Heart right ventricle (tissue), 16 donors: Measurements from ENCODE around the gene ATP11A. TPM values are rescaled to one million over a fixed set of nuclear protein-coding genes. Genes with fewer than 3 reads are reported as not detected.

Experiments
- ATAC-seq, 8 donors: fragments of 200-7000 bp; cut with Tn5 transposase; one replicate each; pipeline ENCODE4 v1.9.1; 2020; ENCODE audit warnings: mild to moderate bottlenecking in 8 of 8, moderate library complexity in 8 of 8, moderate number of reproducible peaks in 1 of 8
- DNase-seq, 2 donors: peaks; one replicate each; pipeline ENCODE4 v3.0.0-alpha.2; 2020
- H3K27ac ChIP-seq, 10 donors: fragments of 200-600 bp; sonication (generic) in 2 of 10; one replicate each; pipeline versions ENCODE4 v1.5.0 to v1.8.0; 2020 to 2022; ENCODE audit warnings: mild to moderate bottlenecking in 3 of 10
- H3K27me3 ChIP-seq, 7 donors: fragments of 200-600 bp; one replicate each; pipeline ENCODE4 v1.8.0; 2021 to 2022; ENCODE audit warnings: mild to moderate bottlenecking in 2 of 7
- H3K36me3 ChIP-seq, 9 donors: fragments of 200-600 bp; sonication (generic) in 1 of 9; one replicate each; pipeline versions ENCODE4 v1.5.0 to v1.8.0; 2020 to 2022; ENCODE audit warnings: mild to moderate bottlenecking in 2 of 9
- H3K4me1 ChIP-seq, 9 donors: fragments of 200-600 bp; sonication (generic) in 1 of 9; one replicate each; pipeline versions ENCODE4 v1.5.0 to v1.8.0; 2020 to 2022; ENCODE audit warnings: mild to moderate bottlenecking in 4 of 9
- H3K4me3 ChIP-seq, 10 donors: fragments of 200-600 bp; sonication (generic) in 2 of 10; one replicate each; pipeline versions ENCODE4 v1.5.0 to v1.8.0; 2020 to 2022; ENCODE audit warnings: mild to moderate bottlenecking in 7 of 10, moderate library complexity in 2 of 10
- H3K9me3 ChIP-seq, 11 donors: fragments of 200-600 bp in 10 of 11; sonication (generic) in 2 of 11; one replicate each; pipeline versions ENCODE4 v1.5.0 to v1.8.0; 2013 to 2022; ENCODE audit warnings: mild to moderate bottlenecking in 2 of 11, control low read depth in 1 of 11, moderate library complexity in 1 of 11
- WGBS, 2 donors: extraction: QIAGEN DNeasy Blood & Tissue Kit; methylation state at CpG; one replicate each; pipeline ENCODE4 v1.1.7; 2013; ENCODE audit warnings: inconsistent platforms in 1 of 2; 5-methylcytosine and 5-hydroxymethylcytosine counted together
- intact Hi-C, 10 donors: fragments of 100-400 bp; cut with DNase I; formaldehyde crosslinking; loops; one replicate each; pipeline versions ENCODE4 v1.11.1 to v1.14.2; 2022
- polyA plus RNA-seq, 2 donors: library from polyadenylated mRNA; stranded (reverse); fragments of 200-250 nt; gene quantifications; one replicate each; pipeline ENCODE4 v1.2.3, GENCODE V29; 2013
- total RNA-seq, 10 donors: library from RNA; stranded (reverse); fragmentation: NEBNext Ultra II Directional in 3 of 10; extraction: Animal tissue kit (Norgen Biotek cat#: 25700) in 3 of 10; gene quantifications; one replicate each; pipeline versions ENCODE4 v1.2.1 to v1.2.4, GENCODE V29; 2021 to 2023
- TF ChIP-seq, protein P1 (sequence below), 9 donors: fragments of 200-600 bp; sonication (generic) in 2 of 9; IDR thresholded peaks; one replicate each; pipeline versions ENCODE4 v1.5.0 to v1.8.0; 2021 to 2022; ENCODE audit warnings: antibody characterized with exemption in 9 of 9, mild to moderate bottlenecking in 5 of 9, moderate library complexity in 1 of 9
- donor health status: Arrhythmogenic right ventricular cardiomyopathy.
- donor health status: ischemic (EF 13 %, LVEDD 7.1; RV severe dilation, severe dysfunction).
- donor health status: healthy with polysubstance abuse.
- donor health status: DM: no; HTN: yes; CAD: no.
- donor health status: DM: no; HTN: no; CAD: no.
- donor health status: ischemic (EF 25% LVEDD 6.9; RV normal size, moderate dysfunction).
- donor health status: ischemic (EF 25% LVEDD 5.7; RV mildly dilated, moderate dysfunction).
- donor health status: healthy.
- donor health status: DM: yes; HTN: yes; CAD: no.
- donor health status: Ischemic cardiomyopathy.
- donor health status: ischemic (EF 35%, LVEDD 5.7; RV mildly dilated, moderate dysfunction).
- donor health status: nonischemic (EF 11% LVEDD 7.7; RV severe dilation, severe dysfunction).
- donor health status: DM: yes; HTN: yes; CAD: no.
- donor health status: PGD.
- donor health status: ischemic (EF 29% LVEDD 5.4; RV normal size, mild dysfunction).
- donor health status: nonischemic (EF 23%, LVEDD 6.1; RV moderate dilation, normal function).

ATP11A gene
- total and polyA plus RNA-seq, 12 donors: 20.0 to 164 (median 107) TPM

DNA sequence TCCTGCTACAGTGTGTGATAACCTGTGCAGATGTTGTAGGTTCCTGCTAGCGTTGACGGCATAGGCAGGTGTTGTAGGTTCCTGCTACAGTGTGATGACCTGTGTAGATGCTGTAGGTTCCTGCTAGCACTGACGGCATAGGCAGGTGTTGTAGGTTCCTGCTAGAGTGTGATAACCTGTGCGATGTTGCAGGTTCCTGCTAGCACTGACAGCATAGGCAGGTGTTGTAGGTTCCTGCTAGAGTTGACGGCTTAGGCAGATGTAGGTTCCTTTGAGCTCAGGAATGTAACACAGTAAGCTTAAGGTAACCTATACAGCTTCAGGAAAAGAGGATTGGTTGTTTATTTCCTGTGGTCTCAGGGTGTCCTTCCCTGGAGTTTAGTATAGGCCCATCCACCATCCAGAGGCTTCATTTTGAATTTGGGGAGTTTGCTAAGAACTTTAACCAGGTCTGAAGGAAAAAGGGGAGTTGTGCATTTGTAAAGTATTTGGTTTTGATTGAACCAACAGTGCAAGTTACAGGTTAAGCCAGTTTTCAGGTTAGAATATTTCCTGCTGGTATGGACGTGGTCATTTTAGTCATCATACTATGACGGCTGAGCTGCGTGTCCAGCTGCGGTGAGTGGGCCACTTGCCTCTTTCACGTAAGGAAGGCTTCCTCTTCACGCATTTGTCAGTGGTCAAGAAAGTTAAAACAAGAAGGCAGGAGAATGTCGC is 53.8 kb downstream of the ATP11A start:
- ATAC-seq: no peak
- peak overlapping the region in 2 of 10 donors; percentile 14 to 40 for H3K27ac ChIP-seq
- TF ChIP-seq, protein P1, sequence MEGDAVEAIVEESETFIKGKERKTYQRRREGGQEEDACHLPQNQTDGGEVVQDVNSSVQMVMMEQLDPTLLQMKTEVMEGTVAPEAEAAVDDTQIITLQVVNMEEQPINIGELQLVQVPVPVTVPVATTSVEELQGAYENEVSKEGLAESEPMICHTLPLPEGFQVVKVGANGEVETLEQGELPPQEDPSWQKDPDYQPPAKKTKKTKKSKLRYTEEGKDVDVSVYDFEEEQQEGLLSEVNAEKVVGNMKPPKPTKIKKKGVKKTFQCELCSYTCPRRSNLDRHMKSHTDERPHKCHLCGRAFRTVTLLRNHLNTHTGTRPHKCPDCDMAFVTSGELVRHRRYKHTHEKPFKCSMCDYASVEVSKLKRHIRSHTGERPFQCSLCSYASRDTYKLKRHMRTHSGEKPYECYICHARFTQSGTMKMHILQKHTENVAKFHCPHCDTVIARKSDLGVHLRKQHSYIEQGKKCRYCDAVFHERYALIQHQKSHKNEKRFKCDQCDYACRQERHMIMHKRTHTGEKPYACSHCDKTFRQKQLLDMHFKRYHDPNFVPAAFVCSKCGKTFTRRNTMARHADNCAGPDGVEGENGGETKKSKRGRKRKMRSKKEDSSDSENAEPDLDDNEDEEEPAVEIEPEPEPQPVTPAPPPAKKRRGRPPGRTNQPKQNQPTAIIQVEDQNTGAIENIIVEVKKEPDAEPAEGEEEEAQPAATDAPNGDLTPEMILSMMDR (IDR thresholded peaks at IDR 0.05): no peak
- H3K4me3 ChIP-seq: no peak overlapping the region
- no peaks in the 10 kb centered on the region for H3K9me3 ChIP-seq
- no peak for DNase-seq
- H3K27me3 ChIP-seq: no peaks in the 10 kb centered on the region
- intact Hi-C loops: loop anchor here in 1 of 10 donors (5.0 kb wide), 1 partner anchor 36 kb away; no protein-coding TSS in a partner anchor
- peaks cover 8 to 50% (median 36%) of the 10 kb centered on the region in 9 donors for H3K4me1 ChIP-seq
- H3K36me3 ChIP-seq: no peaks in the 10 kb centered on the region
- 71 to 76% methylated on average over 12 of the region's 12 CpGs for WGBS, 2 donors

GRCh38 chr13:112744168-112745021 is 54.6 kb downstream of the ATP11A start:
- TF ChIP-seq, protein P1 (IDR thresholded peaks at IDR 0.05): no peak
- ATAC-seq: peak in 4 of 8 donors; percentile 8 to 25 (median 20)
- peak overlapping the region in 5 of 10 donors; percentile 14 to 55 (median 25) for H3K27ac ChIP-seq
- H3K4me3 ChIP-seq: no peak overlapping the region
- H3K4me1 ChIP-seq: peaks cover 10 to 53% (median 37%) of the 10 kb centered on the region in 9 donors
- DNase-seq: no peak
- no peaks in the 10 kb centered on the region for H3K27me3 ChIP-seq
- intact Hi-C loops: loop anchor here in 1 of 10 donors (5.0 kb wide), 1 partner anchor 37 kb away; no protein-coding TSS in a partner anchor
- 32 to 51% methylated on average over 22 of the region's 22 CpGs for WGBS, 2 donors
- H3K36me3 ChIP-seq: no peaks in the 10 kb centered on the region
- no peaks in the 10 kb centered on the region for H3K9me3 ChIP-seq

- peaks cover 10 to 41% (median 25%) of the 10 kb centered on the region in 9 donors for H3K4me1 ChIP-seq
These were observed 56.2 kb downstream of the ATP11A start for GRCh38 chr13:112746044-112746443.

DNA sequence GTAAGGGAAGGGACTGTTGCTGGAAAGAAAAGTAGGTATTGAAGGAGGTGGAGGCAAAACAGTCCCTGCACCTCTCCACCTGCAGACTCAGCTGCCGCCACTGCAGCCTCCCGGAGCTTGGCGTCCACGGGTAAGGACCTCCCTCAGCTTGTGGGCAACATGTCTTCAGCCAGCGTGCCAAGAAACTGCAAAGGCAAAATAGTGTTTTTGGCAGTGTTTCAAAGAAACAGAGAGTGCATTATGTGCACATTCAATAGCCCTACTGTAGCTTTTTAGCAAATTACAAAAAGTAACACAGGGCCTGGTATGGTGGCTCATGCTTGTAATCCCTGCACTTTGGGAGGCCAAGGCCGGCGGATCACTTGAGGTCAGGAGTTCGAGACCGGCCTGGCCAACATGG is 57.4 kb downstream of the ATP11A start:
- intact Hi-C loops: no loop called here
- no peak for ATAC-seq
- H3K27me3 ChIP-seq: no peaks in the 10 kb centered on the region
- no peak overlapping the region for H3K4me3 ChIP-seq
- no peak for DNase-seq
- no peak overlapping the region for H3K27ac ChIP-seq
- H3K4me1 ChIP-seq: peaks cover 8 to 31% (median 22%) of the 10 kb centered on the region in 9 donors
- no peaks in the 10 kb centered on the region for H3K9me3 ChIP-seq
- no peaks in the 10 kb centered on the region for H3K36me3 ChIP-seq
- TF ChIP-seq, protein P1 (IDR thresholded peaks at IDR 0.05): no peak
- WGBS, 2 donors: 70 to 80% methylated on average over 9 of the region's 9 CpGs

More at GRCh38 chr13:112746044-112746443, 56.2 kb downstream of the ATP11A start:
- no peaks in the 10 kb centered on the region for H3K9me3 ChIP-seq
- H3K36me3 ChIP-seq: no peaks in the 10 kb centered on the region
- DNase-seq (no peak), ATAC-seq (peak in 2 of 8 donors; percentile 3 to 7)
- intact Hi-C loops: no loop called here
- no peak overlapping the region for H3K27ac ChIP-seq
- WGBS, 2 donors: 90 to 93% methylated on average over 29 of the region's 29 CpGs
- no peak overlapping the region for H3K4me3 ChIP-seq
- no peaks in the 10 kb centered on the region for H3K27me3 ChIP-seq
- TF ChIP-seq, protein P1 (IDR thresholded peaks at IDR 0.05): no peak
